ENCODE measurements around the gene ADAMTS20. TPM values are rescaled to one million over a fixed set of nuclear protein-coding genes. Genes with fewer than 3 reads are reported as not detected.
"Not testable (repeated sequence)": the region's sequence is repeated elsewhere in the genome, so short reads cannot be mapped to it uniquely, and the experiment has no call there.

Gene ADAMTS20
- total RNA-seq, 2 donors from 2014 or later, result not detected

DNA sequence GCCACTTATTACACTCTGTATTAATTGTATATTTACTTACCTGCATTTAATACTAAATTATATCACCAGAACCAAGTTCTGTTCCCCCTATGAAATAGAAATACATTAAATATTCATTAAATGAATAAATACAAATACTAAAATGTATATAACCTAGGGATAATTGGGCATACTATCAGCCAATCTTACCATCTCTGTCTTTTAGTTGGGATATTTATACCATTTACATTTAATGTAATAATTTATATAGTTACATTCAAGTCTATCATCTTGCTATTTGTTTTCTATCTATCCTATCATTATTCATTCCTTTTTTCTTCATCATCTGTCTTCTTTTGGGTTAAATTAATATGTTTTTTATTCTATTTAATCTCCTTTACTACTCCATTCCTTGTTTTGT lies 4.1 kb upstream of the ADAMTS20 start:
- Histone ChIP-seq H3K36me3 (no peaks in the 10 kb centered on the region), H3K27ac (no peak overlapping the region), H3K27me3 (peaks cover 9% of the 10 kb centered on the region in 2 donors), H3K4me1 (no peaks in the 10 kb centered on the region), H3K9me3 (peaks cover 0 to 24% of the 10 kb centered on the region in 2 donors), H3K4me3 (no peak overlapping the region)
- no peak for DNase-seq (ENCODE audit: low spot score)
- TF ChIP-seq, protein P1, sequence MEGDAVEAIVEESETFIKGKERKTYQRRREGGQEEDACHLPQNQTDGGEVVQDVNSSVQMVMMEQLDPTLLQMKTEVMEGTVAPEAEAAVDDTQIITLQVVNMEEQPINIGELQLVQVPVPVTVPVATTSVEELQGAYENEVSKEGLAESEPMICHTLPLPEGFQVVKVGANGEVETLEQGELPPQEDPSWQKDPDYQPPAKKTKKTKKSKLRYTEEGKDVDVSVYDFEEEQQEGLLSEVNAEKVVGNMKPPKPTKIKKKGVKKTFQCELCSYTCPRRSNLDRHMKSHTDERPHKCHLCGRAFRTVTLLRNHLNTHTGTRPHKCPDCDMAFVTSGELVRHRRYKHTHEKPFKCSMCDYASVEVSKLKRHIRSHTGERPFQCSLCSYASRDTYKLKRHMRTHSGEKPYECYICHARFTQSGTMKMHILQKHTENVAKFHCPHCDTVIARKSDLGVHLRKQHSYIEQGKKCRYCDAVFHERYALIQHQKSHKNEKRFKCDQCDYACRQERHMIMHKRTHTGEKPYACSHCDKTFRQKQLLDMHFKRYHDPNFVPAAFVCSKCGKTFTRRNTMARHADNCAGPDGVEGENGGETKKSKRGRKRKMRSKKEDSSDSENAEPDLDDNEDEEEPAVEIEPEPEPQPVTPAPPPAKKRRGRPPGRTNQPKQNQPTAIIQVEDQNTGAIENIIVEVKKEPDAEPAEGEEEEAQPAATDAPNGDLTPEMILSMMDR (IDR thresholded peaks at IDR 0.05), result no peak

DNA sequence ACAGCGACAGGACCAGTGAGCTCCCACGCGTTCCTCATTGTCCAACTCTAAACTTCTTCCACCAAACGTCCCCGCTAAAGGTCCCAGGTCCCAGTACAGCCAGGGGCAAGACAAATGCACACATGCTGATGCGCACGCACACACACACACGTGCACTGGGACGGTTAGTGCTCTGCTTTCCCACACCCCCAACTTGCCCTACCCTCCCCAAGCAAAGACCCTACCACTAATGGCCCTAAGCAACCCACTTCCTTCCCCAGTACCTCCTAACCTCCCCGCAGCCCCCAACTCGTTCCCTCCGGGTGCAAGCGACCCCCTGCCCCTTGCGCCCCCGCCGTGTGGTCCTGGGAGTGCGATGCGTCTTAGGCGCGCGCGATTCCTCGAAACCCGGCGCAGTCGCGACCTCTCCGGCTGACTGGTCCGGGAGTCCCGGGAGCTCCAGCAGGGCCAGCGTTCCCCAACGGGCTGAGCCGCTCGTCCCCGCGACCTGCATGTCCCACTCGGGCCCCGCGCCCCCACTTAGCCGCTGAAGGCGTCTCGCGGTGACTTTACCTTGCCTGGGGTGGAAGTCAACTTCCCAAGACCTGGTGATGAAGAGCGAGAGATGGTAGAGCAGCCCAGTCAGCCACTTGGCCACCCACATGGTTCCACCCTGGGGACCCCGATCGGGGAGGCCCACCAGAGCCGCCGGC lies 578 bp downstream of the ADAMTS20 start:
- Histone ChIP-seq H3K36me3 (no peaks in the 10 kb centered on the region), H3K4me3 (peak overlapping the region in 1 of 2 donors; percentile 4), H3K27me3 (peaks cover 9% of the 10 kb centered on the region in 2 donors), H3K9me3 (peaks cover 0 to 12% of the 10 kb centered on the region in 2 donors), H3K27ac (no peak overlapping the region), H3K4me1 (no peaks in the 10 kb centered on the region)
- no peak for DNase-seq (ENCODE audit: low spot score)
- TF ChIP-seq, protein P1 (IDR thresholded peaks at IDR 0.05), result no peak

DNA sequence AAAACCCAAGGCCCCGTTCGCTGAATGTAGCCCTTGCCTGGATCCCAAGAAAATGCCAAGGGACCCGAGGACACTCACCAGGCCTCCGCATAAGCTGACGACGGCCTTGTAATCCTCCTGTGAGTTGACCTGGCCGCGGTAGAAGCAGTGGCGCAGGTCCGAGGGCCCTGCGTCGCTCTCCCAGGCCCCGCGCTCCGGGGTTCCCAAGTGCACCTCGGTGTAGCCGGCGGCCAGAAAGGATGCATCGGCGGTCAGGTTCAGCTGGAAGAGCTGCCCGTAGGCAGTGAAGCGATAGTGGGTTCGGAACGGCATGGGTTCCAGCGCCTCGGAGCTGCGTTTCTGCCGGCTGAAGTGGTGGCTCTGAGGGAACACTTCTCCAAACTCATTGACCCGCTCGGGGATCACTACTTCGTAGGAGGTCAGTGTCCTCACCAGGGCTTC lies 1.2 kb downstream of the ADAMTS20 start:
- no peak overlapping the region for H3K27ac ChIP-seq
- H3K36me3 ChIP-seq, result no peaks in the 10 kb centered on the region
- H3K4me3 ChIP-seq, result no peak overlapping the region
- H3K27me3 ChIP-seq, result peaks cover 9% of the 10 kb centered on the region in 2 donors
- no peaks in the 10 kb centered on the region for H3K4me1 ChIP-seq
- TF ChIP-seq, protein P1 (IDR thresholded peaks at IDR 0.05), result no peak
- peaks cover 0 to 8% of the 10 kb centered on the region in 2 donors for H3K9me3 ChIP-seq
- no peak for DNase-seq (ENCODE audit: low spot score)

DNA sequence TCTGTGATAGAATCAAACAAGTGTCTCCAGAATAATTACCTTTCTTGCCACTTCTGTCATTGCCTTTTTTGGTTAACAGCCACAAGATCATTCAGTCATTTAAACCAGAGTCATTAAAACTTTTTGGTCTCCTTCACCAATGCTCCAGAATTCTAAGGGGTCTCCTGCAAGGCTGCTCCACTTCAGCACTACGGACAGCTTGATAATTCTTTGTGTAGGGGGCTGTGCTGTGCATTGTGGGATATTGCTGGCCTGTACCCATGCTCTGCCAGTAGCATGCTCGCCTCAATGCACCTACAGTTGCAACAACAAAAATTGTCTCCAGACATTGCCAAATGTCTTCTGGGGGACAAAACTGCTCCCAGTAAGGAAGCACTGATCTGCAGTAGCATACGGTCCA lies 7.3 kb downstream of the ADAMTS20 start:
- Histone ChIP-seq H3K27ac (no peak overlapping the region), H3K27me3 (no peaks in the 10 kb centered on the region), H3K4me1 (no peaks in the 10 kb centered on the region), H3K4me3 (no peak overlapping the region), H3K36me3 (no peaks in the 10 kb centered on the region), H3K9me3 (no peaks in the 10 kb centered on the region)
- TF ChIP-seq, protein P1 (IDR thresholded peaks at IDR 0.05), result no peak
- no peak for DNase-seq (ENCODE audit: low spot score)

DNA sequence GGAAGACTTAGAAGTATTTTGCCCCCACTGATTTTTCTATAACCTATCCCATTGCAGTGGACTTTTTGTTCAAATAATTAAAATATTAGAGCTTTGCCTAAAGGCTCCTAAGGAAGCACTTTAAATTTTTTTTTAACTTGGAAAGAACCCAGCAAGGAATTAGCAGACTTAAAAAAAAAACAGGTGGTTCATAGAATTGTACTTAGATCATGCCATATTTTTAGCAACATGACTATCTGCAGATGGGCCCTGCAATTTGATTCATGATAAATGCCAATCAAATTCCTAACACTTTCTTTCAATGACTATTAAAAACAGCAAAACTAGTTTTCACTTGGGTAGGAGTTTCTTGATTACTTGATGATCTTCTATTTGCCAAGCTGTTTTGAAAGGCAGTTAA lies 11.5 kb downstream of the ADAMTS20 start:
- Histone ChIP-seq H3K27ac (no peak overlapping the region), H3K36me3 (no peaks in the 10 kb centered on the region), H3K27me3 (no peaks in the 10 kb centered on the region), H3K9me3 (no peaks in the 10 kb centered on the region), H3K4me1 (no peaks in the 10 kb centered on the region), H3K4me3 (no peak overlapping the region)
- TF ChIP-seq, protein P1 (IDR thresholded peaks at IDR 0.05), result no peak
- no peak for DNase-seq (ENCODE audit: low spot score)

DNA sequence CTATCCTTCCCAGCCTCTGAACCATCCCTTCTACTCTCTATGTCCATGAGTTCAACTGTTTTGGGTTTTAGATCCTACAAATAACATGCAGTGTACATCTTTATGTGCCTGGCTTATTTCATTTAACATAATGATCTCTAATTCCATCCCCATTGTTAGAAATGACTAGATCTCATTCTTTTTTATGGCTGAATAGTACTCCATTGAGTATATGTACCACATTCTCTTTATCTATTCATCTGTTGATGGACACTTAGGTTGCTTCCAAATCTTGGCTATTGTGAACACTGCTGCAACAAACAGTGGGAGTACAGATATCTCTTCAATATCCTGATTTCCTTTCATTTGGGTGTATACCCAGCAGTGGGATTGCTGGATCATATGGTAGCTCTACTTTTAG lies 14.3 kb downstream of the ADAMTS20 start:
- H3K4me1 ChIP-seq; H3K4me3 ChIP-seq; DNase-seq (ENCODE audit: low spot score); H3K27me3 ChIP-seq; H3K36me3 ChIP-seq; H3K9me3 ChIP-seq; H3K27ac ChIP-seq: not testable (repeated sequence)
